HG03039 (cell line): ENCODE data around the gene HOXC13.

Experiments
- ATAC-seq: cut with Tn5 transposase; IDR thresholded peaks from one replicate; pipeline ENCODE4 v1.9.1; 2021; ENCODE audit warnings: mild to moderate bottlenecking, moderate library complexity; ENCODE audit not compliant: unreplicated experiment

Gene HOXC13

GRCh38 chr12:53994264-53995001 lies 55.8 kb downstream of the HOXC13 start:
- ATAC-seq: no peak

DNA sequence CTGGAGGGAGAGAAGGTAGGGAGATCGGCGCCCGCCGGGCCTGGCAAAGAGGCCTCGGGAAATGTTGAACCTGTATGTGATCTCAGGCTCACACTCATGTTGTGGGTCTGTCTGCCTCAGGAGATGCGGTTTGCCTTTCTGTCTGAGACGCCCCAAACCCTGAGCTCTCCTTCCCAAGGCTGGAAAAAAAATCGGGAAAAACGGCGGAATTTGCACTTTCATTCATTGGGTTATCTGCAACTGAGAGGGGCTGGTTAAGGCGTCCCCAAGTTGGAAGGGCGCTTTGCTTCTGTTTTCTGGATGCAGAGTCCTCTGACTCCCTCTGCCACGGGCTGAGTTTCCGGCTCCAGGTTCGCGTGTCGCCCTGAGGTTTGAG lies 56.4 kb downstream of the HOXC13 start:
- ATAC-seq: no peak

GRCh38 chr12:53995378-53996239 lies 57.0 kb downstream of the HOXC13 start:
- no peak for ATAC-seq
